GM12864 (cell line): ENCODE data around the gene APOH.

ENCODE experiments used
- DNase-seq: peaks from one replicate; pipeline ENCODE4 v3.0.0-alpha.2; 2011; ENCODE audit warnings: low read depth
- H3K4me3 ChIP-seq: 2 replicates; pipeline ENCODE4 v1.5.1; 2011; ENCODE audit warnings: mild to moderate bottlenecking, low read depth, low read length, control low read depth
- CTCF ChIP-seq: IDR thresholded peaks from 2 replicates; pipeline ENCODE4 v1.5.1; 2011; ENCODE audit warnings: low read depth, mild to moderate bottlenecking, moderate library complexity, low read length, control low read depth, inconsistent platforms; ENCODE audit errors: missing control alignments

APOH gene

GRCh38 chr17:66171172-66171571, 58.0 kb downstream of the APOH start:
- DNase-seq, result no peak
- TF ChIP-seq CTCF, result no peak

GRCh38 chr17:66169839-66170238, 59.4 kb downstream of the APOH start:
- TF ChIP-seq CTCF, result no peak
- H3K4me3 ChIP-seq, result no peak overlapping the region
- DNase-seq, result no peak

More at GRCh38 chr17:66171172-66171571, 58.0 kb downstream of the APOH start:
- H3K4me3 ChIP-seq, result no peak overlapping the region

- no peak for DNase-seq
- H3K4me3 ChIP-seq, result no peak overlapping the region
- TF ChIP-seq CTCF, result no peak
These were observed 61.9 kb downstream of the APOH start for GRCh38 chr17:66167189-66167815.

- peak; percentile 8 for DNase-seq
- peak; percentile 47 for TF ChIP-seq CTCF
- H3K4me3 ChIP-seq, result no peak overlapping the region
These were observed 63.6 kb downstream of the APOH start for GRCh38 chr17:66165537-66166123.
